ENCODE data around the gene GUCY1A2. TPM values are rescaled to one million over a fixed set of nuclear protein-coding genes. Genes with fewer than 3 reads are reported as not detected.
"Not testable (repeated sequence)": the region's sequence is repeated elsewhere in the genome, so short reads cannot be mapped to it uniquely, and the experiment has no call there.

Gene GUCY1A2
- total RNA-seq, 4 donors from 2014 or later = 2.5 to 7.7 (median 4.4) TPM

GRCh38 chr11:106840146-106840545, 178.1 kb downstream of the GUCY1A2 start:
- TF ChIP-seq EP300 (IDR thresholded peaks at IDR 0.05) (no peak), POLR2A (IDR thresholded peaks at IDR 0.05; ENCODE audit: low read depth) (no peak), CTCF (IDR thresholded peaks at IDR 0.05) (no peak), POLR2AphosphoS5 (IDR thresholded peaks at IDR 0.05) (no peak)
- no peak overlapping the region for H3K4me3 ChIP-seq
- WGBS = 69% methylated on average over 1 of the region's 1 CpG
- intact Hi-C loops (cut with DNase I) = no loop called here
- no peak overlapping the region for H3K27ac ChIP-seq (replicated peaks in 1 of 4)
- H3K4me1 ChIP-seq = no peaks in the 10 kb centered on the region
- no peaks in the 10 kb centered on the region for H3K27me3 ChIP-seq
- H3K36me3 ChIP-seq = no peaks in the 10 kb centered on the region
- no peak for DNase-seq (ENCODE audit: extremely low spot score)
- no peaks in the 10 kb centered on the region for H3K9me3 ChIP-seq

GRCh38 chr11:106834567-106834966, 183.7 kb downstream of the GUCY1A2 start:
- TF ChIP-seq CTCF (IDR thresholded peaks at IDR 0.05) (no peak), POLR2A (IDR thresholded peaks at IDR 0.05; ENCODE audit: low read depth) (no peak), POLR2AphosphoS5 (IDR thresholded peaks at IDR 0.05) (no peak), EP300 (IDR thresholded peaks at IDR 0.05) (no peak)
- Histone ChIP-seq H3K27me3 (no peaks in the 10 kb centered on the region), H3K36me3 (no peaks in the 10 kb centered on the region), H3K9me3 (no peaks in the 10 kb centered on the region), H3K4me1 (no peaks in the 10 kb centered on the region), H3K27ac (replicated peaks in 1 of 4) (no peak overlapping the region), H3K4me3 (no peak overlapping the region)
- 80% methylated on average over 2 of the region's 2 CpGs for WGBS
- DNase-seq (ENCODE audit: extremely low spot score) = no peak
- intact Hi-C loops (cut with DNase I) = no loop called here

- Histone ChIP-seq H3K9me3 (no peaks in the 10 kb centered on the region), H3K4me1 (no peaks in the 10 kb centered on the region), H3K36me3 (no peaks in the 10 kb centered on the region), H3K27me3 (no peaks in the 10 kb centered on the region), H3K27ac (replicated peaks in 1 of 4) (no peak overlapping the region), H3K4me3 (no peak overlapping the region)
- DNase-seq (ENCODE audit: extremely low spot score) = no peak
- 77% methylated on average over 5 of the region's 5 CpGs for WGBS
- intact Hi-C loops (cut with DNase I) = no loop called here
- TF ChIP-seq EP300 (IDR thresholded peaks at IDR 0.05) = no peak
- TF ChIP-seq CTCF (IDR thresholded peaks at IDR 0.05) = no peak
- TF ChIP-seq POLR2AphosphoS5 (IDR thresholded peaks at IDR 0.05) = no peak
- TF ChIP-seq POLR2A (IDR thresholded peaks at IDR 0.05; ENCODE audit: low read depth) = no peak
These were observed 189.3 kb downstream of the GUCY1A2 start for GRCh38 chr11:106828976-106829375.

- Histone ChIP-seq H3K27ac (replicated peaks in 1 of 4) (no peak overlapping the region), H3K4me1 (no peaks in the 10 kb centered on the region), H3K36me3 (no peaks in the 10 kb centered on the region), H3K4me3 (no peak overlapping the region), H3K9me3 (no peaks in the 10 kb centered on the region), H3K27me3 (no peaks in the 10 kb centered on the region)
- TF ChIP-seq POLR2A (IDR thresholded peaks at IDR 0.05; ENCODE audit: low read depth) (no peak), EP300 (IDR thresholded peaks at IDR 0.05) (no peak), POLR2AphosphoS5 (IDR thresholded peaks at IDR 0.05) (no peak), CTCF (IDR thresholded peaks at IDR 0.05) (no peak)
- no peak for DNase-seq (ENCODE audit: extremely low spot score)
- WGBS = 34% methylated on average over 3 of the region's 3 CpGs
- intact Hi-C loops (cut with DNase I) = no loop called here
These were observed 189.7 kb downstream of the GUCY1A2 start for GRCh38 chr11:106828576-106828975.

GRCh38 chr11:106827687-106828086, 190.6 kb downstream of the GUCY1A2 start:
- H3K4me1 ChIP-seq = no peaks in the 10 kb centered on the region
- no peaks in the 10 kb centered on the region for H3K36me3 ChIP-seq
- H3K27ac ChIP-seq (replicated peaks in 1 of 4) = no peak overlapping the region
- H3K9me3 ChIP-seq = no peaks in the 10 kb centered on the region
- H3K4me3 ChIP-seq = no peak overlapping the region
- intact Hi-C loops (cut with DNase I) = no loop called here
- WGBS = 97% methylated on average over 21 of the region's 21 CpGs
- TF ChIP-seq POLR2AphosphoS5 (IDR thresholded peaks at IDR 0.05) (no peak), CTCF (IDR thresholded peaks at IDR 0.05) (no peak), EP300 (IDR thresholded peaks at IDR 0.05) (no peak), POLR2A (IDR thresholded peaks at IDR 0.05; ENCODE audit: low read depth) (no peak)
- DNase-seq (ENCODE audit: extremely low spot score) = no peak
- H3K27me3 ChIP-seq = no peaks in the 10 kb centered on the region

GRCh38 chr11:106826558-106826957, 191.7 kb downstream of the GUCY1A2 start:
- 100% methylated on average over 3 of the region's 3 CpGs for WGBS
- intact Hi-C loops (cut with DNase I); H3K9me3 ChIP-seq; H3K27ac ChIP-seq (replicated peaks in 1 of 4); H3K27me3 ChIP-seq; H3K36me3 ChIP-seq; H3K4me1 ChIP-seq; H3K4me3 ChIP-seq; DNase-seq (ENCODE audit: extremely low spot score): not testable (repeated sequence)
